BE2C (cell line): ENCODE data around the gene C10orf120.

Experiments used
- DNase-seq: peaks from one replicate; pipeline ENCODE4 v3.0.0-alpha.2; 2020
- H3K27me3 ChIP-seq: fragments of 250-450 bp; sonication (Bioruptor Pico); 2 replicates; pipeline ENCODE4 v1.5.1; 2020; ENCODE audit warnings: mild to moderate bottlenecking
- H3K36me3 ChIP-seq: fragments of 250-450 bp; sonication (Bioruptor Pico); 2 replicates; pipeline ENCODE4 v1.5.1; 2020; ENCODE audit warnings: mild to moderate bottlenecking
- H3K4me1 ChIP-seq: fragments of 250-450 bp; sonication (Bioruptor Pico); 2 replicates; pipeline ENCODE4 v1.5.1; 2020
- H3K4me3 ChIP-seq: 2 replicates; pipeline ENCODE4 v1.5.1; 2011; ENCODE audit warnings: low read depth, low read length
- H3K9me3 ChIP-seq: fragments of 250-450 bp; sonication (Bioruptor Pico); 2 replicates; pipeline ENCODE4 v1.5.1; 2020
- CTCF ChIP-seq: IDR thresholded peaks from 2 replicates; pipeline ENCODE4 v1.5.1; 2012; ENCODE audit warnings: mild to moderate bottlenecking, low read depth, low read length

Gene C10orf120

DNA sequence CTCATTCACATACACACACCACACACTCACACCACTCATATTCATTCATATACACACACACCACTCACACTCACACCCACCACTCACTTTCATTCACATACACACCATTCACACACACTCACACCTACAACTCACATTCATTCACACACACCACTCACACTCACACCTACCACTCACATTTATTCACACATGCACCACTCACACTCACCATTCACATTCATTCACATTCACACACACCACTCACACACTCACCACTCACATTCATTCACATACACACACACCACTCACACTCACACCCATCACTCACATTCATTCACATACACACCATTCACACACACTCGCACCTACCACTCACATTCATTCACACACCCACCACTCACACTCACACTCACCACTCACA lies 25.4 kb upstream of the C10orf120 start:
- no peaks in the 10 kb centered on the region for H3K4me1 ChIP-seq
- no peaks in the 10 kb centered on the region for H3K9me3 ChIP-seq
- H3K36me3 ChIP-seq: no peaks in the 10 kb centered on the region
- no peak for DNase-seq
- TF ChIP-seq CTCF: no peak
- H3K27me3 ChIP-seq: peaks cover 38% of the 10 kb centered on the region
- H3K4me3 ChIP-seq: no peak overlapping the region

DNA sequence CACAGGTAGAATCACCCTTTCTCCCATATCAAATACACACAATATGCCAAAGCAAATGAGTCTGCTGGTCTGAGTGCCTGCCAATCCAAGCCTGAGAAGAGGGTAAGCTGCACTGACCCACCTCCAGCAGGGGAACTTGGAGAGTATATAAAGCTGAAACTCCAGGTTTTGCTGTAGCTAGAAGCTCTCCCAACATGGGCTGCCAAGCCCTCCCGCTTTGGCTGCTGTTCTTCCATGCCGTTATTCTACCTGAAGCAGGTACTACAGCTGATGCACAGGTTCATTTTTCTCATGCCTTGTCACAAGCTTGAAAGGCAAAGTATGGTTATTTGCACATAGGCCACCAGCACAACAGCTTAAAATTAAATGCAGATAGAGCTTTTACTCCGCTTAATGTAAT lies 21.5 kb upstream of the C10orf120 start:
- no peaks in the 10 kb centered on the region for H3K9me3 ChIP-seq
- no peaks in the 10 kb centered on the region for H3K4me1 ChIP-seq
- H3K27me3 ChIP-seq: peaks cover 21% of the 10 kb centered on the region
- no peak for TF ChIP-seq CTCF
- H3K4me3 ChIP-seq: no peak overlapping the region
- DNase-seq: no peak
- no peaks in the 10 kb centered on the region for H3K36me3 ChIP-seq

DNA sequence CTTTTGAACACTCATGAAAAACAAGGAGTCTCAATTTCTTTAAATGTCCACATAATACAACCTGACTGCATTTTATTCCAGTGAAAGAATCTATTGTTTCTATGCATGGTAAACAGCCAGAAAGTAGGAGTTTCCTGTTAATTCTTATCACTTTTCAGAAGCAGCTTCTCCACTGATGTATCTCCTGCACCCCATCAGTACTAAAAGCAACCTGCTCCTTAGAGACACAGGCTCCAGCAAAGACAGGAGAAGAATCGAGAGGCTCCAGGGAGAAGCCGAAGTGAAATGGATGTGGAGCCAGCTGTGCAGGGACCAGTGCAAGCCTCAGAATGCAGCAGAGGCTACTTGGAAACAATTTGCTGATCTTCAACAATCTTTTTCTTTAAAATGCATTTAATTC lies 16.4 kb upstream of the C10orf120 start:
- Histone ChIP-seq H3K36me3 (no peaks in the 10 kb centered on the region), H3K4me1 (no peaks in the 10 kb centered on the region), H3K9me3 (no peaks in the 10 kb centered on the region), H3K4me3 (no peak overlapping the region), H3K27me3 (peaks cover 9% of the 10 kb centered on the region)
- TF ChIP-seq CTCF: no peak
- no peak for DNase-seq

DNA sequence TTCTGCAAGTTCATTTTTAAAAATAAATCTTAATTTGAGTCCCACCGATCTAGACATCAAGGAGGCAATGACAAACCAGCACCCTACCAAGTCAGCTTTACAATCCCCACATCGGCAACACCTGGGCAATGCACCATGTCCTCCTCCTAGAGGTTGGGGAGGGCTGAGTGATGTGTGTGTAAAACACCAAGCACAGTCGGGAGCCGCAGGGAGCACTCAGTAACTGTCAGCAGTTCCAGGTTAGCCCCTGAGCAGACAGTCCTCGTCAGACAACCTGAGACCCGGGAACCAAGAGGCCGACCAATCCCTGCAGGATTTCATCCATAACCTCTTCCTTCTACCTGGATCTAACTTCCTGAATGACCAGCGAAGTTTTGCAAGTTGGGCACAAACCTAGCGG lies 15.9 kb upstream of the C10orf120 start:
- no peaks in the 10 kb centered on the region for H3K9me3 ChIP-seq
- H3K4me3 ChIP-seq: no peak overlapping the region
- TF ChIP-seq CTCF: no peak
- no peaks in the 10 kb centered on the region for H3K4me1 ChIP-seq
- DNase-seq: no peak
- H3K36me3 ChIP-seq: no peaks in the 10 kb centered on the region
- H3K27me3 ChIP-seq: peaks cover 6% of the 10 kb centered on the region

DNA sequence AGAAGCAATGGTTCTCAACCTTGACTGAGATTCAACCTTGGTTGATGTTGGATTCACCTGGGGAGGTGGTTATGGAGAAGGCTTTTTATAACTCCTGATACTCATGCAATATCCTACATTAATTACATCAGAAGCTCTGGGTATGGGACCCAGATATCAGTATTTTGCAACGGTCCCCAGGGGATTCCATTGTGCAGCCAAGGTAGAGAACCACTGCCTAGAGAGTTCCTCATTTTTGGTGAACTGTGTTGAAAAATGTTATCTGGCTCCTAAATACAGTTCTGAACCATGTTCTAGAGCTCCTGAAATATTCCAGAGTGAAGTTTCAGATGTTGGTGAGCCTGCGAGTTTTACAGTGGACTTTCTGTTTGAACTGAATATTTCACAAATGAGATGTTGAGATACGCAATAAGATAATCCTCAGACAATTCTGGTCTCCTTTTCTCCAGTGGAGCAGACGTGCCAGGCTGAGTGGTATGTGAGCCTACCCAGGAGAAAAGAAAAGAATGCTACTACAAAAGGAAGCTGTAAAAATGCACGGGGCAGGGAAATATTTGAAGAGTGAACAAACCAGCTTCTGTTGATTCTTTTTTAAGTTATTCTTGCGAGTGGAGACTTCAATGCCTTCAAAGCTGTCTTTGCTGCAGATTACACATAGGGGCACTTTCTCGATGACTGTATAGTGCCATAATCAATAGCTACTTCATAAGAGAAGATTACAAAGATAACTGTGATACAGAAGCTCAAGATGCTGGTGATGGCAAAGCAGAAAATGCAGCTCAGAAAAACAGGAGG lies 13.6 kb upstream of the C10orf120 start:
- Histone ChIP-seq H3K4me1 (no peaks in the 10 kb centered on the region), H3K9me3 (no peaks in the 10 kb centered on the region), H3K36me3 (no peaks in the 10 kb centered on the region), H3K27me3 (peaks cover 6% of the 10 kb centered on the region), H3K4me3 (no peak overlapping the region)
- no peak for DNase-seq
- no peak for TF ChIP-seq CTCF

- DNase-seq: no peak
- no peaks in the 10 kb centered on the region for H3K36me3 ChIP-seq
- no peak for TF ChIP-seq CTCF
- no peaks in the 10 kb centered on the region for H3K4me1 ChIP-seq
- H3K9me3 ChIP-seq: no peaks in the 10 kb centered on the region
- H3K27me3 ChIP-seq: peaks cover 2% of the 10 kb centered on the region
- no peak overlapping the region for H3K4me3 ChIP-seq
These were observed 10.9 kb upstream of the C10orf120 start for GRCh38 chr10:122710576-122710975.
